ENCODE data around the gene BFSP1. TPM values are rescaled to one million over a fixed set of nuclear protein-coding genes. Genes with fewer than 3 reads are reported as not detected.

BFSP1 gene
- total RNA-seq, 1 donor, result 4.7 TPM

DNA sequence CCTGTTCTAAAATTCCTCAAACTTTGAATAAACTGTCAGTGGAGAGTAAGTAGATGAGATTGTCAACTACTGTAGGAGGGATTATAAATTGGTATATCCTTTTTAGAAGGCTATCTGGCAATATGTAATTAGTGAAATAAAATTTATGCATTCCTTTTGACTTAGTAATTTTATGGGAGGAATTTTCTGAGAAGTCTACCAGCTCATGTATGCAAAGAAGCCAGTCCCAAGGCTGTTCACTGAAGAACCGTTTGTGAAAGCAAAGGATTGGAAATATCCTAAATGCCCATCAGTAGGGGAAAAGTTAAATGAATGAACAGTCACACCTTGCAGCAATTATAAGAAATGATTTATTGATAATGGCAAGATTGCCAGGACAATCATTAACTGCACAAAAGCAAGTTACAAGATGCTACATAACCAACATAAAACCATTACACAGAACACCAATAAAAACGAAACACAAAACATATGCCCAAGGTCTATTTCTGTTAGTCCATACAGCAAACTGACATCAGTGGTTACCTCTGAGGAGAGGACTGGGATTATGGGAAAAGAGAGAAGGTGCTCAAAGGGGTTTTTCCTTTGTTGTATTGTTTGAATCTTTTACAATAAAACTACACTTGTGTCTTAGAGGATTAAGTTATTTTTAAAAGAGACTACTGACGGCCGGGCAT is 34.1 kb upstream of the BFSP1 start:
- DNase-seq (ENCODE audit: low read depth), result peak; percentile 51

DNA sequence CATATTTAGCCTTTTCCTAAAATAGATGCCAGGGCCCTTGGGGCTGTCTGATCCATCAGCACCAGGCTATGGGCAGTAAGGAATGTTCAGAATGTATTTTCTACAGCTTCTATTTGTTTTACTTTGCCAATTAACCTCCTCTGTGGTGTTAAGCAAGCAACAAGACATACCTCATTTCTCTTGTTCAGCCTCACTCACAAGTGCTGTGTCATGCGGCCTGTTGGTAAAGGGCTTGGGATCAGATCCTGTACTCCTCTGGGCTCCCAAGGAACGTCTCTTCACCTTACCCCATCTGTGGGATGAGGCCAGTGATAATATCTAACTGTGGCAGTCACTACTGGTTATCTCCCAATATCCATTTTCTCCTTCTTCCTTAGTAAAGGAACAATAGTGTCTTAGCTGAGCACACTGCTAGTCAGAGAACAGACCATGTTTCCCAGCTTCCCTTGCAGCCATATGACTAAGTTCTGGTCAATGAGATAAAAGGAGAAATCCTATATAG is 31.7 kb upstream of the BFSP1 start:
- no peak for TF ChIP-seq CTCF (IDR thresholded peaks at IDR 0.05; ENCODE audit: insufficient read depth, low read depth, low read length)
- DNase-seq (ENCODE audit: low read depth), result peak; percentile 85
- H3K4me3 ChIP-seq (ENCODE audit: low read depth, low read length), result no peak overlapping the region

More for the DNA sequence above, 34.1 kb upstream of the BFSP1 start:
- no peak for TF ChIP-seq CTCF (IDR thresholded peaks at IDR 0.05; ENCODE audit: insufficient read depth, low read depth, low read length)
- no peak overlapping the region for H3K4me3 ChIP-seq (ENCODE audit: low read depth, low read length)

- no peak for DNase-seq (ENCODE audit: low read depth)
- H3K4me3 ChIP-seq (ENCODE audit: low read depth, low read length), result no peak overlapping the region
- TF ChIP-seq CTCF (IDR thresholded peaks at IDR 0.05; ENCODE audit: insufficient read depth, low read depth, low read length), result no peak
These were observed 29.3 kb upstream of the BFSP1 start for GRCh38 chr20:17560344-17561074.

GRCh38 chr20:17559338-17559737 is 28.2 kb upstream of the BFSP1 start:
- TF ChIP-seq CTCF (IDR thresholded peaks at IDR 0.05; ENCODE audit: insufficient read depth, low read depth, low read length), result no peak
- no peak overlapping the region for H3K4me3 ChIP-seq (ENCODE audit: low read depth, low read length)
- DNase-seq (ENCODE audit: low read depth), result no peak

- no peak overlapping the region for H3K4me3 ChIP-seq (ENCODE audit: low read depth, low read length)
- TF ChIP-seq CTCF (IDR thresholded peaks at IDR 0.05; ENCODE audit: insufficient read depth, low read depth, low read length), result no peak
- no peak for DNase-seq (ENCODE audit: low read depth)
These were observed 27.7 kb upstream of the BFSP1 start for GRCh38 chr20:17558941-17559304.

- peak overlapping the region; percentile 45 for H3K4me3 ChIP-seq (ENCODE audit: low read depth, low read length)
- DNase-seq (ENCODE audit: low read depth), result peak; percentile 93
- TF ChIP-seq CTCF (IDR thresholded peaks at IDR 0.05; ENCODE audit: insufficient read depth, low read depth, low read length), result no peak
These were observed 27.2 kb upstream of the BFSP1 start for GRCh38 chr20:17558154-17558940.

Measured in fibroblast of villous mesenchyme (primary cell).